ENCODE measurements around the gene COL3A1. TPM values are rescaled to one million over a fixed set of nuclear protein-coding genes. Genes with fewer than 3 reads are reported as not detected.

Gene COL3A1
- total and polyA plus RNA-seq, 2 of the 13 experiments (the other 11 are each of a cell fraction or from before 2014, with no cell fraction given): 0.04 TPM; not detected in 1

DNA sequence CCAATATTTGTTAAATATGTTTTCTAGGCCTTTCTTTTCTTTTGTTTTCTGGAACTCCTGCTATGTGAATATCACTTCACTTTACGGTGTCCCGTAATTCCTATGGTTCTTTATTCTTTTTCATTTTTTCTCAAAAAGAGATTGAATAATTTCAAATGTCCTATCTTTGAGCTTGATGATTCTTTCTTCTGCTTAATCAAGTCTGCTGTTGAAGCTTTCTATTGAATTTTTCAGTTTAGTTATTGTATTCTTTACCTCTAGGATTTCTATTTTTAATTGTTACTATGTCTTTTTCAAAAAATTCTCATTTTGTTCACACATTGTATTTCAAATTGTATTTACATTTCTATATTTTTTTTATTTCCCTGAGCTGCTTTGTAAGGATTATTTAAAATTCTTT lies 45.5 kb upstream of the COL3A1 start:
- intact Hi-C loops (cut with micrococcal nuclease; ENCODE audit: unreplicated experiment): no loop called here
- no peak overlapping the region for H3K4me3 ChIP-seq (replicated peaks in 1 of 3; ENCODE audit: insufficient read depth in 1 of 3, low read depth in 2 of 3, low read length in 3 of 3)
- no peaks in the 10 kb centered on the region for H4K20me1 ChIP-seq (ENCODE audit: insufficient read depth, low read length)
- ChIA-PET CTCF (ENCODE audit: low intra/inter-chr PET ratio, low total read pairs) (no interaction called here), POLR2A (no interaction called here)
- H3K4me1 ChIP-seq (ENCODE audit: insufficient read depth, low read length): no peaks in the 10 kb centered on the region
- TF ChIP-seq MLXIP (CRISPR knock-in tag; IDR thresholded peaks at IDR 0.05; ENCODE audit: borderline replicate concordance) (no peak), REST (IDR thresholded peaks at IDR 0.05; ENCODE audit: borderline replicate concordance in 1 of 2, low read depth in 1 of 2, low read length in 2 of 2) (no peak), FOXK2 (IDR thresholded peaks at IDR 0.05) (no peak), ZNF160 (CRISPR knock-in tag; IDR thresholded peaks at IDR 0.05) (peak; percentile 93)
- no peaks in the 10 kb centered on the region for H3K27me3 ChIP-seq (ENCODE audit: control insufficient read depth in 1 of 2, insufficient read depth in 2 of 2, low read length in 2 of 2)
- DNase-seq (ENCODE audit: low spot score): no peak
- 24% methylated on average over 2 of the region's 2 CpGs for WGBS (ENCODE audit: low lambda C conversion rate)
- BruUV-seq (replicated peaks): no TSS peak
- ATAC-seq: no peak
- peaks cover 22% of the 10 kb centered on the region for H3K9me3 ChIP-seq (ENCODE audit: low read length)
- H3K27ac ChIP-seq (ENCODE audit: extremely low read length, insufficient read depth, low read length): no peak overlapping the region
- FAIRE-seq: no peak
- H3K4me2 ChIP-seq (ENCODE audit: low read depth, low read length): no peak overlapping the region
- H2AFZ ChIP-seq (ENCODE audit: low read length): no peak overlapping the region
- in situ Hi-C loops (cut with HindIII; ENCODE audit: extremely low pct_ligation_motif_present, low pct_unique_long_range_greater_than_20kb): no loop called here
- H3K36me3 ChIP-seq (replicated peaks in 1 of 2; ENCODE audit: control insufficient read depth in 1 of 2, insufficient read depth in 2 of 2, low read length in 2 of 2): no peaks in the 10 kb centered on the region
- no peak overlapping the region for H3K9ac ChIP-seq (ENCODE audit: insufficient read depth, low read depth, low read length)
- H3K79me2 ChIP-seq (ENCODE audit: insufficient read depth, low read length): no peaks in the 10 kb centered on the region
